GM21619 (cell line): Measurements from ENCODE around the gene XRCC6.
"Not testable (repeated sequence)": the region's sequence is repeated elsewhere in the genome, so short reads cannot be mapped to it uniquely, and the experiment has no call there.

Experiments
- ATAC-seq: cut with Tn5 transposase; IDR thresholded peaks from one replicate; pipeline ENCODE4 v1.9.1; 2021; ENCODE audit not compliant: unreplicated experiment

Gene XRCC6

DNA sequence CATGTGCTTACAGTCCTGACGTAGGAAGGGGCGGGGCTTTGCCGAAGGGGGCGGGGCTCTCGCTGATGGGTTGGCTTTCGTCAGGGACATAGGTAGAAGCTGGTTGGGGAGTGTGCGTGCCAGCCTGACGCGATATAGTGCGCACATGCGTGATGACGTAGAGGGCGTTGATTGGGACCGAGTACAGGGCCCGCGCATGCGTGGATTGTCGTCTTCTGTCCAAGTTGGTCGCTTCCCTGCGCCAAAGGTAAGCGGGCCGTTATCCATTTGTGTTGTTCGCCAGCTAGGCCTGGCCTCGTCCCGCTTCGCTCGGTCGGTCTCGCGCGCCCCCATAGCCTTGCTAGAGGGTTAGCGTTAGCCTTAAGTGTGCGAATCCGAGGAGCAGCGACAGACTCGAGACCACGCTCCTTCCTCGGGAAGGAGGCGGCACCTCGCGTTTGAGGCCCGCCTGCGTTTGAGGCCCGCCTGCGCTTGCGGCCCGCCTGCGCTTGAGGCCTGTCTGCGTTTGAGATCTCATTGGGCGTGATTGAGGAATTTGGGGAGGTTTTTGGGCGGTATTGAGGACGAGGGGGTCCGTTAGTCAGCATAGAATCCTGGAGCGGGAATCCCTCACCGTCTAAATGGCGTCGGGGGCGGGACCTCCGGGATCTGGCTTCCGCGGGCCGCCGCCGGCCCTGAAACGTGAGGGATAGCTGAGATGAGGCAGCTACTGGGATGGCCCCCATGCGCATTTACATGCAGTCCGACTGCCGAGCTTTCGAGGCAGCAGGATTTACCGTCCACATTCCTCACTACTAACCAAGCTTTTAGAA is at the start of gene XRCC6:
TSS of gene XRCC6 (plus strand) at position 197 of the 812 bp plus-strand sequence. CDS start 710 bp downstream, outside the sequence.
- peak; percentile 66 for ATAC-seq

DNA sequence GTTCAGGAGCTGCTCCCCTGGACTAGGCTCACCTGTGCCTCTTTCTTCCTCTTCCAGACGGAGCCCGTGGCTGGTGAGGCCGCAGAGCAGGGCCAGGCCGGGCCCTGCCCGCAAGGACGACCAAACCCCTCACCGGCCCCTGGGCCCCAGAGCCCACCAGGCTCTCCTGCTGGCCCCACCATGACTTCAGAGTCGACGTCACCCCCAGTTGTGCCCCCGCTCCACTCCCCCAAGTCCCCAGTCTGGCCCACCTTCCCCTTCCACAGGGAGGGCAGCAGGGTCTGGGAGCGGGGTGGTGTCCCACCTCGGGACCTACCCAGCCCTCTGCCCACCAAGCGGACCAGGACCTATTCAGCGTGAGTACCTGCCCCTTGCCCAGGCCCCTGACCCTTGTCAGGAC is 49.3 kb upstream of the XRCC6 start:
- no peak for ATAC-seq

DNA sequence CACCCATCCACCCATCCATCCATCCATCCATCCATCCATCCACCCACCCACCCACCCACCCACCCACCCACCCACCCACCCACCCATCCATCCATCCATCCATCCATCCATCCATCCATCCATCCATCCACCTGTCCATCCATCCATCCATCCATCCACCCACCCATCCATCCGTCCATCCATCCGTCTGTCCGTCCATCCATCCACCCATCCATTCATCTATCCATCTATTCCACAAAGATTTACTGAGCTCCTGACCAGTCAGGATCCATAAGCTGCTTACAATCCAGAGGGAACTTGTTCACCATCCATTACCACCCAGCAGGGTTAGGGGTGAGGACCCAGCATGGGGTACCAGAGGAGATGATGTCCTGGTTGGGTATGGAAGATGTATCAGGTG is 48.8 kb upstream of the XRCC6 start:
- ATAC-seq = not testable (repeated sequence)

DNA sequence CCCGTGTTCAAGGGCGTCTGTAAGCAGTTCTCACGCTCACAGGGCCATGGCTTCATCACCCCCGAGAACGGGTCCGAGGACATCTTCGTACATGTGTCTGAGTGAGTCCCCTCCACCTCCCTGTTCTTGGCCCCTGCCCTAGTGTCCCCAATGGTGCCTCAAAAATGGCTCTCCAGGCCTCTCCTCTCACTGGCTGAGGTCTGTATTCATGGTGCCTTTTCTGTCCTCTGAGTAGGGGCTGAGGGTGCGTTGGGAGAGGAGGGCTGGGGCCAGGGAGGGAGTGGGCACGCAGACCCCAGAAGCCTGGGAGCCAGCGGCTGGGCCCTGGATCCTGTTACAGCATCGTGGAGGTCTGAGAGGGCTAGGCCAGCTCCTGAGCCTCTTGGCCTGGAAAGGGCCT is 47.4 kb upstream of the XRCC6 start:
- ATAC-seq = no peak

DNA sequence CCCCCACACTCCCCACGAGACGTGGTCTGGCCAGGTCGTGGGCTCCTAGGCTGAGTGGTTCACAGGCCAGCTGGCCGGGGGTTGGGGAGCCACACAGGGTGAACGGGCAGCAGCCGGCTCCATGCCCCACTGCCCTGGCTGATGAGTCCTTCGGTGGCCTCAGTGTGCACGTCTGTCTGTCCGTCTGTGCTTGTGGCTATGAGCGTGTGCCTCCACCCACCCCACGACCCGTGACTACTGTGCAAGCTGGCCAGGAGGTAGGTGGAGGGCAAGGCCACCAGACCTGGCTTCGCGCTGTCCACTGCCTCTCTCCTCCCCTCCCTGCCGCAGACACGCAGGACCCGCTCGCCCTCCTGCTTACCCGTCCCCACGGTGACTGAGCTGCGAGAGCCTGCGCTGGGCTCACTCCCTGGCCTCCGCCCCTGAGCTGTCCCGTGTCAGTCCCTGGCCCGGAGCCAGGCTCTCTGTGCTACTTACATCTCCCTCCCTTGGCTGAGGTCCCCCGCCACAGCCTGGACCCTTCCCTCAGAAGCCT is 46.2 kb upstream of the XRCC6 start:
- no peak for ATAC-seq

DNA sequence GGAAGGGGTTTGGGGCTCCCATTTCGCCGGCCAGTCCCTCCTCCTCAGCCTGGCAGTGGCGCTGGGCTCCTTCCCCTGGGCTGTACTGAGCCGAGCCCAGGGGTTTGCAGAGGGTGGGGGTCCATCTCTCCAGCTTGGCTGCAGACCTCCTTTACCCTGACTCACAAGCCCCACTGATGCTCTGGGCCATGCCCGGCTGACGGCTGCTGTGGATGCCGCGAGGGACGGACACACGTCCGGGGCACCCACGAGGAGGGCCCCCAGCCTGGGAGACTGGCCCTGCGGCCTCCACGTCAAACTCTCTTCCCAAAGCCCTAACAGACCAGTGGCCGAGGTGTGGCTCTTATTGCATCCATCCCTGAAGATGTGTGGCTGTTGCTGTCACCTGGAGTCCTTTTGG is 45.6 kb upstream of the XRCC6 start:
- ATAC-seq = no peak

DNA sequence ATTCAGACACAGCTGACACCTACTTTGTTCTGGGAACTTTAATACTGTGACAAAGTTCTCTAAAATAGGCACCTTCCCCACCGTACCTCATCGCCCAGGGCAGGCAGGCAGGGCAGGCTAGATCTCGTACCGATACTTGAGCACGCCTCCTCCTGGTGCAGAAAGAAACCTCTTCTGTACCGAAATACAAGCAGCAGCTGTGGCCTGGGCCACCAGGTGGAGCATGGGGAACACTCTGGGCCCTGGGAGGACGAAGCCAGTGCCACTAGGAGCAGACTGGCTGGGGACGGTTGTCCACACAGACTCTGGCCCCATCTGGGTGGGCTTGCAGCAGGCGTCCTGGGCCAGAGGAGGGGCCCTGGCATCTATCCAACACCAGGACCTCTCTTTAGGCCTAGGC is 44.2 kb upstream of the XRCC6 start:
- no peak for ATAC-seq

DNA sequence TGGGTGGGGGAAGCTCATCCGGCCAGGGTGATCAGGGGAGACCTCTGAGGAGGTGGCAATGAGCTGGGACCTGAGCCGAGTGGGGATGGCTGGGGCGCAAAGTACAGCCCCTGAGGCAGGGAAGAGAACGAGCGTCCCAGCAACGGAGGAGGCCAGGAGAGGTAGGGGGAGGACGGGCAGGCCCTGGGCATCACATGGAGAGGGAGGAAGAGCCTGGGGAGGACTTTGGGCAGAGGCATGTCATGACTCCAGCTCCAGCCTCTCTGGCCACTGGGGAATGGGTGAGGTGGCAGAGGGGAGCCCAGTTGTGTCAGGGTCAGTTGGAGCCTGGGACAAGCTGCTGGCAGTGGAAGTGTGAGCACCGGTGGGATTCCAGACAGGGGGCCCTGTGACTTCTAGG is 43.0 kb upstream of the XRCC6 start:
- no peak for ATAC-seq

DNA sequence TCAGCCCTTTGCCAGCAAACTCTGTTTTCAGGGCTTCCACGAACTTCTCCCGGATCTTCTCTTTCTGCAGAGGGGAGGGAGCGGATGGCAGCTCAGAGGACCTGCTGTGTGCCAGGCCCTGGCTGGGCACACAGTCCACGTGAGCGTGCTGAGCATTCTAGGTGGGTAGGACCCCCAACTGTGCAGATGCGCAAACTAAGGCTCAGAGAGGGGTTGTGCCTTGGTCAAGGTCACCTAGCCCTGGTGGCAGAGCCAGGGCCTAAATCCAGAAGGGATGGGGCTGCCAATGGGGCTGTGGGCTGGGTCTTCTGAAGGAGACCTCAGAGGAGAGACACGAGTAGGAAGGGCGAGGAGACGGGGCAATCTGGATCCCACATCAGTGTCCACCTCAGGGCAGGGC is 42.3 kb upstream of the XRCC6 start:
- ATAC-seq = no peak

DNA sequence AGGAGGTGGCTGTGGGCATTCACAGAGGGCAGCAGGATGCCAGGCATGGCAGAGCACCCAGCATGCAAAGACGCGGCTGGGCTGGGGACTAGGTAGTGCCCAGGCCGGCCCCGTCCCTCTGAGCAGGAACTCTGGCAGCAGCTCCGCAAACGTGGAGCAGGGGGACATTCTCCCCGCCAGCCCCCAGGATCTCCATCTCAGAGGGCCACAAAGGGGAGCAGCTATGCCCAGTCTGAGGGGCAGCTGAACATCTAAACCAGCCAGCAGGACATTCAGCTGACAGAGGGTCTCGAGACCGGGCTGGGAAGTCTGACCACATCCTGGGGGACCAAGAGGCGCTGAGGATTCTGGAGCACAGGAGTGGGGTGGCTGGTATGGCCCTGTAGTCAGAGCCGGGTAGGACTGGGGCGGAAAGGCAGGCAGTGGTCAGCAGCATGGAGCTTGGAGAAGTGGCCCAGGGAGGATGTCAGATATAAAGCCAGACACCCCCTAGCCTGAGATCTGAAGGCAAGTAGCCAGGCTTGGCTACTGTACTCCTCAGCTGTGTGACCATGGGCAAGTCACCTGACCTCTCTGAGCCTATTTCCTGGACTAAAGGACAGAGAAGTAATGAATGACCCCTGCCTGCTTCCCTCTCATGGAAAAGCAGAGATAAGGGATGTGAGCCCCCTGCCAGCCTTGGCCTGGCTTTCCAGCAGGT is 41.6 kb upstream of the XRCC6 start:
- ATAC-seq = no peak

DNA sequence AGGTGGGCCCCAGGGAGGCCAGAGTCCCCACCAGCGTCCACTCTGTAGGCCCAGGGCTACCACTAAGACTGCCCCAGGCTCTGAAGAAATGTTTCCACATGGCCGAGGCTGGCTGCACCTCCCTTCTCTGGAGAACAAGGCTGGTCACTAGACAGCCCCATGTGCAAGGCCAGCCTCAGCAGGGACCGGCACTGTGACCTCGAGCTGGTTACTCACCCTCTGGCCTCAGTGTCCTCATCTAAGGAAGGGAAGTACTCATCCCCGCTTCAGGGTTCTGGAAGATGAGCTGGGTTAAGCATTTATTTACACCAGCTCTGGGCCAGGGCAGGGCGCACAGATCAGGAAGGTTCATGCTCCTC is 41.1 kb upstream of the XRCC6 start:
- no peak for ATAC-seq

DNA sequence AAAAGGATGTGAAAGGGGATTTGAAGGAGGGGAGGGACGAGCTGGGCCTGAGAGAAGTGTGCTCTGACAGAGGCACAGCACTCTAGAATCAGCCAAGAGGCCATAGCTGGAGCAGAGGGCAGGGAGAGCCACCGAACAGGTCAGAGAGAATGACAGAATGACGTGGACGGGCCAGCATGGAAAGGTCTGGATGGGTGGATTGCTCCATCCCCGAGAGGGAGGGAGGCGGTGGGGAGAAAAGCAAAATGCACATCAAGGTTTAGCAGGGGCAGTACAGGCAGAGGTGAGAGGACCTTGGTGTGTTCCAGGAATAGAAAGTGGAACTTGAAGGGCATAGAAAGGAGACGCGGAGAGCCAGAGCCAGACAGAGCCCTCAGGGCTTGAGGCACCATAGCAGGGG is 38.4 kb upstream of the XRCC6 start:
- ATAC-seq = no peak

DNA sequence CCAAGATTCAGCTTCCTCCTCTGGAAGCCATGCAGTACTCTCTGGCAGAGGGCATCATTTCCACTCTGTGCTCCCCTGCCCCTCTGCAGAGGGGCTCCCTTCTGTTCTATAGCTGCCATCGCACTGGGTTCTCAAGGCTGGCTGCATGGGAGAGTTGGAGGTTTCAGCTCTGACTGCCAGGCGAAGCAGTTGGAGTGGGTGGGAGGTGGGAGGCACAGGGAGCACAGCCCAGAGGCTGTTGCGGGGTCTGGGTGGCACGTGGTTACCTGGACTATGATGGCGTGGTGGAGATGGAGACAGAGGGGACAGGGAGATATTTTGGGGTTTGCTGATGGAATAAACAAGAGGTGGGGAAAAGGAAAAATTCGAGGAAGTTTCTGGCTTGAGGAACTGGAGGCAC is 36.2 kb upstream of the XRCC6 start:
- no peak for ATAC-seq

DNA sequence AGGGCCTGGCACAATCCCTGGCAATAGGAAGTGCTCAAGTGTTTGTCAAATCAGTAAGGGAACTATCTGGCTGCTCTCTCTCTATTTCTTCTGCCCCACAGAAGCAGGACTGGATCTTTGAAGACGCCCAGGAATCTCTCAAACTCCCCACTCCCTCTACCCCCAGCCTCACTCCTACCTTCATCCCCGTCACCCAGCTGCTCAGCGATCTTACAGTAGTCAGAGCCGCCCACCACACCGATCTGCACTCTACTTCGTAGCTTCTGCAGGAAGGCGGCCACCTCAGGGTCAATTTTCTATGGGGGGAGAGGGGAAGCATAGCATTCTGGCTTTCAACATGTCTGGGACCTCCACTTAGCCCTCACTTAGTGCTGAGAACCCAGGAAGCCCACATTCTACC is 35.2 kb upstream of the XRCC6 start:
- ATAC-seq = no peak

DNA sequence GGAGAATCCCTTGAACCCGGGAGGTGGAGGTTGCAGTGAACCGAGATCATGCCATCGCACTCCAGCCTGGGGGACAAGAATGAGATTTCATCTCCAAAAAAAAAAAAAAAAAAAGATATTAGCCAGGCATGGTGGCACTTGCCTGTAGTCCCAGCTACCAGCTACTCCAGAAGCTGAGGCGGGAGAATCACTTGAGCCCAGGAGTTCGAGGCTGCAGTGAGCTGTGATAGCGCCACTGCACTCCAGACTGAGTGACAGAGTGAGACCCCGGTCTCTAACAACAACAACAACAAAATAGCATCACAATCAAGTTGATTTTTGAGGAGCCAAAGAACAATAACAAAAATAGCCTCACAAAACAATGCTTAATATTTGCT is 33.8 kb upstream of the XRCC6 start:
- no peak for ATAC-seq

DNA sequence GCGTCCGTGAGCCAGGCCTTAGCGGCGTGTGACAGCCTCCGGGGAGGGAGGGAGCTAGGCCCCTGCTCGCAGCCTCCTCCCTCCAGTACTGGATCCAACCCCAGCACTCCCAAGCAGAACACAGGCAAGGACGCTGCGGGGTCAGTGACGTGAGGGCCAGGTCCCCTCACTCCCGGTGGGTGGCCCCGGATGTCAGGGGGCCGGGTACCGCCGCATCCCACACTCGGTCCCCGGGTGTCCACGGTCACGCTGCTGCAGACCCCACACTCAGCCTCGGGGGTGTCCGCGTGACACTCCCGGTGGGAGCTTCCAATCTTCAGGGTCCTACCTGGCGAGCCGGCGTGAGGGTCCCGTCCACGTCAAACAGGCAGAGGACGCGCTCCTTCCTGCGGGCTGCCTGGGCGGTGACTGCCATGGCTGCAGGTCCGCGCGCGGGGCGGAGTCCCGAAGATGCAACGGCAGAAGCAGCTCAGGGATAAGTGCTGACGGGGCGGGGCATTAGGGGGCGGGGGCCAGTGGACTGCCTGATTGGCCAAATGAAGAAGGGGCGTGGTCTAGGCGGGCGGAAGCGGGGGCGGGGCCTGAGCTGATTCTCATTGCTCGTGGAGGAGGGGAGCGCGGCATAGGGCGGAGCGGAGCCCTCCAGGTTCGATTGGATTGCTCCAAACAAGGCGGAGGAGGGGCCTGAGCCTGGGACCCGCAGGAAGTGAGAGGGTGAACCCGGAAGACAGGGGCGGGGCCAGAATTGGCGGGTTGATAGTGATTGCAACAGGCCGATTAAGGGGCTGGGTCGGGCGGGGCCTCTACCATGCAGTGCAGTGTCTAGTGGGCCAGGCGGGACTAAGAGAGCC is 31.5 kb upstream of the XRCC6 start, which contains the start of gene PMM1:
TSS of gene PMM1 (minus strand) at position 450 of the 851 bp plus-strand sequence. CDS start at position 415, 35 bp downstream.
- ATAC-seq = peak; percentile 92

DNA sequence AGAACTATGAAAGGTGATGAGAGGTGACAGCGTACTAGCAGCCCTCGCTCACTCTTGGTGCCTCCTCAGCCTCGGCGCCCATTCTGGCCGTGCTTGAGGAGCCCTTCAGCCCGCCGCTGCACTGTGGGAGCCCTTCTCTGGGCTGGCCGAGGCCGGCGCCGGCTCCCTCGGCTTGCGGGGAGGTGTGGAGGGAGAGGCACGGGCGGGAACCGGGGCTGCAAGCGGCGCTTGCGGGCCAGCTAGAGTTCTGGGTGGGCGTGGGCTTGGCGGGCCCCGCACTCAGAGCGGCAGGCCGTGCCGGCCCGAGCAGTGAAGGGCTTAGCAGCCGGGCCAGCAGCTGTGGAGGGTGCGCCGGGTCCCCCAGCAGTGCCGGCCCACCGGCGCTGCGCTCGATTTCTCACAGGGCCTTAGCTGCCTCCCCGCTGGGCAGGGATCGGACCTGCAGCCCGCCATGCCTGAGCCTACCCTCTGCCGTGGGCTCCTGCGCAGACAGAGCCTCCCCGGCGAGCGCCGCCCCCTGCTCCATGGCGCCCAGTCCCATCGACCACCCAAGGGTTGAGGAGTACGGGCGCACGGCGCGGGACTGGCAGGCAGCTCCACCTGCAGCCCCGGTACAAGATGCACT is 27.6 kb upstream of the XRCC6 start:
- ATAC-seq = not testable (repeated sequence)

DNA sequence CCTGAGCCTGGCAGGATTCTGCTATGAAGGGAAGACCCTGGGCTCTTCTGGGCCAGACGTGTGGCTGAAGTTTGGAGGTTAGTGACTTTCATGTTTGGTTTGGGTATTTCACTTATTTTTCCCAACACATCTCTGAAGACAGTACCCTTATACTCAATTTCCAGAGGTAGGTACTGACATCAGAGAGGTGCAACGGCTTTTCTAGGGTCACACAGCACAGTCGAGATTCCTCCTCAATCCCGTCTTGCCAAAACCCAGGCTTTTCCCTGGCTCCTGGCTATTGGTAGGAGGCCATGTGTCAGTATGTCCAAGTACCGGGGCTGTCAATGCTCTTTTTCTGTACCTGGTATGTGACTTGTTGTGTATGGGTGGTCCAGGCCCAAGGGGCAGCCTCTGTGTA is 25.4 kb upstream of the XRCC6 start:
- no peak for ATAC-seq

DNA sequence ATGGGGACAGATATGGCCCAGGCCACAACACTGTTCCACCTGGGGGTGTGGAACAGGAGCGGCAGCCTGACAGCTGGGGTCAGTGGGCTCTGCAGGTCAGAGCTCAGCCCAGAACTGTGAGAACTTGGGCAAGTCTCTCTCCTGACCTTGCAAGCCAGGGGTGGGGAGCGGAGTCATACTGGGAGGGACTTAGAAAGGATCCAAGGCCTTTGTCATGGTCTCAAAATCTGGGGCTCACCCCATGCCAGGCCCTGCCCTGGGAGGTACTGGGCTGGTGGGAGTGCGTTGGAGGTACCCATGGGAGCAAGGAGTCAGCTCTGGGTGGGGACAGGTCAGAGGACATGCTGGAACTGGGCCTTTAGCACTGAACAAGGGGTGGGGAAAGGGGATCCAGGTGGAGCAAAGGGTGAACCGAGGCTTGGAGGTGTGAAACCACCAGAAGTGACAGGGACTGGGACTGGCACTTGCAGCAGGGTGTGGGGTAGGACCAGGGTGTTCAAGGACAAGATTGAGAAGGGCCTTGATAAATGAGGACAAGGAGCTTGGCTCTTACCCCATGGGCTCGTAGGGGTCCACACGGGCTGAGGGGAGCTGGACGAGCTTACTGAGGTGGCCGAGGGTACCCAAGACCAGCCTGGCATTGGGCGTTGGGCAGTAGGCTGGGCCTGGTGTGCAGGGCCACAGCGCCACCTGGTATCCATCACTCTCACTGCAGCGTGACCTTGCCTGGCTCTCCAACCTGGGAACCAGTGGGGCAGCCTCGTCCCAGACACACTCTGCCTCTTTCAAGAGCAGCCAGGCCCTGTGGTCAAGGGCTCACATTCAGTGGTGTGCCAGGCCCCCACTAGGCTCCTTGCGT is 24.1 kb upstream of the XRCC6 start:
- ATAC-seq = no peak

DNA sequence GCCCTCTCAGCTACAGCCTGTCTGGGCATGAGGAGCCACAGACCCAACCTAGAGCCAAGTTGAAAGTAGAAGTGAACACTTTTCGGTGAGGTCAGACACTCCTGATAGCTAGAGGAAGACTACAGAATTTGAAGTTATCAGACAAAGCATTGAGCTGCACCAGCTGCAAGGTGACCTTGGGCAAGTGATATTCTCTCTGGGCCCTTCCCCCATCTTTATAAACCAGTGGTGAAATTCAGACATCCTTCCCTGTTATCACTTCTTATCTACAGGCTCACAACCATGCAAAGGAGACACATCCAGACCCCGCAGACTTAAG is 23.5 kb upstream of the XRCC6 start:
- ATAC-seq = no peak
